CD4-positive, alpha-beta T cell (primary cell): ENCODE results near the gene GRIN1. TPM values are rescaled to one million over a fixed set of nuclear protein-coding genes. Genes with fewer than 3 reads are reported as not detected.
"Not testable (repeated sequence)": the region's sequence is repeated elsewhere in the genome, so short reads cannot be mapped to it uniquely, and the experiment has no call there.

Source experiments
- ATAC-seq: fragments of 200-7000 bp; cut with Tn5 transposase; one replicate; pipeline ENCODE4 v1.10.0; 2022; ENCODE audit warnings: mild to moderate bottlenecking; ENCODE audit not compliant: poor library complexity
- CTCF ChIA-PET: fragments of 350-600 bp; sonication (Branson Sonifier 250); formaldehyde crosslinking; loops from one replicate; lab custom pipeline; 2021; ENCODE audit warnings: antibody characterized with exemption, inconsistent platforms; lab: Charles Lee
- POLR2A ChIA-PET: fragments of 350-600 bp; sonication (Branson Sonifier 250); formaldehyde crosslinking; loops from one replicate; lab custom pipeline; 2021; ENCODE audit warnings: antibody characterized with exemption, inconsistent platforms; lab: Charles Lee
- DNase-seq, 14 experiments: peaks; one replicate each; pipeline ENCODE4 v3.0.0-alpha.2; 2013 to 2020; ENCODE audit warnings: mixed read lengths in 2 of 14
- H3K27ac ChIP-seq, 2 donors: one replicate each; pipeline versions ENCODE4 v1.5.1 to v1.7.0; 2013; ENCODE audit warnings: low read length in 2 of 2, low read depth in 1 of 2, mild to moderate bottlenecking in 1 of 2
- H3K27me3 ChIP-seq, 2 experiments: 1 replicate in 1 of 2; 2 replicates in 1 of 2; pipeline versions ENCODE4 v1.6.1 to v1.7.0; 2013; ENCODE audit warnings: low read length in 2 of 2, control low read depth in 1 of 2, mild to moderate bottlenecking in 1 of 2, moderate library complexity in 1 of 2; ENCODE audit not compliant: insufficient read depth in 2 of 2, control insufficient read depth in 1 of 2
- H3K36me3 ChIP-seq: one replicate; pipeline ENCODE4 v1.6.1; 2013; ENCODE audit warnings: low read length, control low read depth; ENCODE audit not compliant: insufficient read depth
- H3K4me1 ChIP-seq: one replicate; pipeline ENCODE4 v1.6.1; 2013; ENCODE audit warnings: low read length, control low read depth; ENCODE audit not compliant: insufficient read depth
- H3K4me3 ChIP-seq: one replicate; pipeline ENCODE4 v1.5.1; 2013; ENCODE audit warnings: mild to moderate bottlenecking, low read length, moderate library complexity
- H3K9me3 ChIP-seq, 2 experiments: 1 replicate in 1 of 2; 2 replicates in 1 of 2; pipeline versions ENCODE4 v1.6.1 to v1.7.0; 2013; ENCODE audit warnings: low read length in 2 of 2, mild to moderate bottlenecking in 2 of 2, control low read depth in 1 of 2, moderate library complexity in 1 of 2; ENCODE audit not compliant: control insufficient read depth in 1 of 2, insufficient read depth in 1 of 2
- H3K27ac Mint-ChIP-seq: one replicate; pipeline ENCODE4 v1.8.0; 2020; ENCODE audit warnings: mixed read lengths
- H3K27me3 Mint-ChIP-seq: one replicate; pipeline ENCODE4 v1.8.0; 2021; ENCODE audit warnings: mixed read lengths
- H3K36me3 Mint-ChIP-seq: one replicate; pipeline ENCODE4 v1.8.0; 2021; ENCODE audit warnings: low read depth, mixed read lengths
- H3K4me1 Mint-ChIP-seq: one replicate; pipeline ENCODE4 v1.8.0; 2021; ENCODE audit warnings: low read depth, mixed read lengths
- H3K4me3 Mint-ChIP-seq: one replicate; pipeline ENCODE4 v1.8.0; 2020; ENCODE audit warnings: mild to moderate bottlenecking, mixed read lengths
- H3K9me3 Mint-ChIP-seq: one replicate; pipeline ENCODE4 v1.8.0; 2020; ENCODE audit warnings: mixed read lengths
- intact Hi-C, 2 experiments: fragments of 100-400 bp; cut with DNase I in 1 of 2; cut with micrococcal nuclease in 1 of 2; formaldehyde crosslinking; loops; one replicate each; pipeline versions ENCODE4 v1.15.1 to v1.9.0; 2023 to 2025; cut with DNase I, micrococcal nuclease
- total RNA-seq, 174 experiments: library from RNA in 2 of 174; stranded (reverse) in 2 of 174; gene quantifications; one replicate each; pipeline ENCODE4 v1.2.3 and lab custom pipeline; 2021 to 2026
- TF ChIP-seq, protein P1 (sequence below): fragments of 200-600 bp; IDR thresholded peaks from one replicate; pipeline ENCODE4 v1.8.0; 2022; ENCODE audit warnings: antibody characterized with exemption, mild to moderate bottlenecking

GRIN1 gene
- total RNA-seq, 2 experiments from 2014 or later = not detected

DNA sequence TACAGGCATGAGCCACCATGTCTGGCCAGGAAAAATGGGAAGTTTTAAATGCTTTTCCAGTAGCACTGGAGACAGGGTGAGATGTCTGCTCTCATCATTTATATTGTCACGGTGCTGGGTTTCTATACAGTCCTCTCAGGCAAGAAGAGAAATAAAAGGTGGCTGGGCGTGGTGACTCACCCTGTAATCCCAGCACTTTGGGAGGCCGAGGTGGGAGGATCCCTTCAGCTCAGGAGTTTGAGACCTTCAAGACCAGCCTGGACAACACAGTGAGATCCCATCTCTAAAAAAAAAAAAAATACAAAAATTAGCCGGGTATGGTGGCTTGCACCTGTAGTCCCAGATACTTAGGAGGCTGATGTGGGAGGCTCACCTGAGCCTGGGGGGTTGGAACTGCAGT is 4.8 kb upstream of the GRIN1 start:
- H3K4me3 ChIP-seq = no peak overlapping the region
- H3K27ac ChIP-seq = no peak overlapping the region
- intact Hi-C loops = no loop called here
- TF ChIP-seq, protein P1, sequence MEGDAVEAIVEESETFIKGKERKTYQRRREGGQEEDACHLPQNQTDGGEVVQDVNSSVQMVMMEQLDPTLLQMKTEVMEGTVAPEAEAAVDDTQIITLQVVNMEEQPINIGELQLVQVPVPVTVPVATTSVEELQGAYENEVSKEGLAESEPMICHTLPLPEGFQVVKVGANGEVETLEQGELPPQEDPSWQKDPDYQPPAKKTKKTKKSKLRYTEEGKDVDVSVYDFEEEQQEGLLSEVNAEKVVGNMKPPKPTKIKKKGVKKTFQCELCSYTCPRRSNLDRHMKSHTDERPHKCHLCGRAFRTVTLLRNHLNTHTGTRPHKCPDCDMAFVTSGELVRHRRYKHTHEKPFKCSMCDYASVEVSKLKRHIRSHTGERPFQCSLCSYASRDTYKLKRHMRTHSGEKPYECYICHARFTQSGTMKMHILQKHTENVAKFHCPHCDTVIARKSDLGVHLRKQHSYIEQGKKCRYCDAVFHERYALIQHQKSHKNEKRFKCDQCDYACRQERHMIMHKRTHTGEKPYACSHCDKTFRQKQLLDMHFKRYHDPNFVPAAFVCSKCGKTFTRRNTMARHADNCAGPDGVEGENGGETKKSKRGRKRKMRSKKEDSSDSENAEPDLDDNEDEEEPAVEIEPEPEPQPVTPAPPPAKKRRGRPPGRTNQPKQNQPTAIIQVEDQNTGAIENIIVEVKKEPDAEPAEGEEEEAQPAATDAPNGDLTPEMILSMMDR = no peak
- POLR2A ChIA-PET = no interaction called here
- peaks cover 4 to 46% of the 10 kb centered on the region in 2 experiments for H3K9me3 ChIP-seq
- ATAC-seq (no peak), DNase-seq (no peak)
- H3K27me3 ChIP-seq = peaks cover 37 to 41% of the 10 kb centered on the region in 2 experiments
- no peaks in the 10 kb centered on the region for H3K4me1 Mint-ChIP-seq
- no peak overlapping the region for H3K27ac Mint-ChIP-seq
- peaks cover 15% of the 10 kb centered on the region for H3K4me1 ChIP-seq
- H3K36me3 ChIP-seq = no peaks in the 10 kb centered on the region
- no peaks in the 10 kb centered on the region for H3K9me3 Mint-ChIP-seq
- CTCF ChIA-PET = no interaction called here
- H3K4me3 Mint-ChIP-seq = no peak overlapping the region
- H3K27me3 Mint-ChIP-seq = peaks cover 46% of the 10 kb centered on the region
- peaks cover 4% of the 10 kb centered on the region for H3K36me3 Mint-ChIP-seq

DNA sequence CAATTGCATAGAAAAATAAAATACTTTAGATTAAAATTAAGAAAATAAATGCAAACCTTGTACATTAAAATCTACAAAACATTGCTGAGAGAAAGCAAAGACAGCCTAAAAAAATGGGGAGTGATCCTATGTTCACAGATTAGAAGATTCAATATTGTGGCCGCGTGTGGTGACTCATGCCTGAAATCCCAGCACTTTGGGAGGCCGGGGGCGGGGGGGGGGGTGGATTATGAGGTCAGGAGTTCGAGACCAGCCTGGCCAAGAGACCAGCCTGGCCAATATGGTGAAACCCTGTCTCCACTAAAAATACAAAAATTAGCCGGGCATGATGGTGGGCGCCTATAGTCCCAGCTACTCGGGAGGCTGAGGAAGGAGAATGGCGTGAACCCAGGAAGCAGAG is 3.8 kb upstream of the GRIN1 start:
- H3K4me3 Mint-ChIP-seq, H3K27ac Mint-ChIP-seq, H3K27ac ChIP-seq, H3K36me3 ChIP-seq, H3K4me3 ChIP-seq, H3K9me3 Mint-ChIP-seq, POLR2A ChIA-PET, ATAC-seq, H3K36me3 Mint-ChIP-seq, DNase-seq, intact Hi-C loops, CTCF ChIA-PET, H3K4me1 Mint-ChIP-seq: not testable (repeated sequence)
- Histone ChIP-seq H3K27me3 (peaks cover 43 to 50% of the 10 kb centered on the region in 2 experiments), H3K9me3 (peaks cover 4 to 52% of the 10 kb centered on the region in 2 experiments), H3K4me1 (peaks cover 12% of the 10 kb centered on the region)
- peaks cover 55% of the 10 kb centered on the region for H3K27me3 Mint-ChIP-seq

DNA sequence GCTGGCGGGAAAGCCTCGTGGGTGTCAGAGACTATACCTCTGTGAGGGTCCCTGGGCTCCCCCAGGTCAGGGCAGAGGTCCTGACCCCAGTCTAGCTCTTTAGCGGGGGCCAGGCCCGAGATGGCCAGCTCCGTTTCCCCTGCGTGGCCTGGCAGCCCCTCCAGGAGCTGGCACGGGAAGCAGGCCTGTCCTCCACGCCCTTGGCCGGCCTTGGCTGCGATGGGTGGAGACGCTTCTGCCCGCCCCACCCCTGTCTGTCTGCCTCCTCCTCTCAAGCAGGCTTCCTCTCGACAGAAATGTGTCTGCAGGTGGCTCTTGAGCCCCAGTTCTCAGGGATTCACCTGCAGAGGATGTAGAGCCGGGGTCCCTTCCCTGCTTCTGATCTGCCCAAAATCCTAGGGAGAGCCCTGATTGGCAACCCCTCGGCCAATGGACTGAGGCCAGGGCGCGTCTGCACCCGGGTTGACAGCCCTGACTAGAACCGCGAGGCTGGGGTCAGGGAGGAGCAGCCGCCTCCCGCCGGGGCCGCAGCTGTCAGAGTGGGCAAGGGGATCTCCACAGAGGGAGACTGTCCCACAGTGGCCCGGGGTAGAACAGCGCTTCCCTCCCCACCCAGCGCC is 2.6 kb upstream of the GRIN1 start:
- POLR2A ChIA-PET = no interaction called here
- CTCF ChIA-PET = no interaction called here
- Mint-ChIP-seq H3K27ac (no peak overlapping the region), H3K27me3 (peaks cover 67% of the 10 kb centered on the region), H3K36me3 (no peaks in the 10 kb centered on the region), H3K4me1 (no peaks in the 10 kb centered on the region), H3K4me3 (no peak overlapping the region), H3K9me3 (no peaks in the 10 kb centered on the region)
- no peak overlapping the region for H3K27ac ChIP-seq
- H3K27me3 ChIP-seq = peaks cover 55 to 62% of the 10 kb centered on the region in 2 experiments
- peaks cover 0 to 40% of the 10 kb centered on the region in 2 experiments for H3K9me3 ChIP-seq
- ATAC-seq = no peak
- intact Hi-C loops = no loop called here
- no peaks in the 10 kb centered on the region for H3K36me3 ChIP-seq
- TF ChIP-seq, protein P1 = no peak
- DNase-seq = no peak
- H3K4me1 ChIP-seq = peaks cover 8% of the 10 kb centered on the region
- no peak overlapping the region for H3K4me3 ChIP-seq
